ENCODE results near the gene ATP1A2. TPM values are rescaled to one million over a fixed set of nuclear protein-coding genes. Genes with fewer than 3 reads are reported as not detected.

The ATP1A2 gene
- total RNA-seq, 4 donors from 2014 or later, result 2.2 to 32.6 (median 5.3) TPM

DNA sequence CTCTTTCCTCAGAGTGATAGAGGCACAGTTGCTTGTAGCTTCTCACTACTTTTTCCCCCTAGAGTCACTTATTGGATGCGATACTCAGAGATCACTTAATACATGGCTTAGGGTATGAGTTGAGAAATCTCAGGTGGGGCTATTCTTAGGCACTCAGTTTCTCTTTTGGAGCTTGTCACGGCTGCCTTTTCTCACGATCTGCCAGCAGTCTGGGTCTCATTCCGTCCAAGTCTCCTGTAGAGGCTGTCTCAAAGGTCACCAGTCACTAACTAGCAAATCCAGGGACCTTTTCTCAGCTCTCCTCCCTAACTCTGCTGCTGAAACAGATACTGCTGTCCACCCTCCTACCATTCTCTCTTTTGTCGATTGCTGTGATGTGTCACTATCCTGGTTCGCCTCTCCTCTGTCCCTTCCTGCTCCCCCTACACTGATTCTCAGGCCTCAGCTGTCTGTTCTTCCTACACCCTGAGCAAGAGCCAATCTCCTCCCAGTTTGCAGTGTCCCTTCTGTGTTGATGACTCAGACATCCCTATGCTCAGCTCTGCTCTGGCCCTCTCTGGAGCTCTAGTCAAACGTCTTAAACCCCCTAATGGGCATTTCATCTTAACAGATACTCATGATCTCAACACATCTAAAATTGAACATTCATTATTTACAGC lies 12.4 kb downstream of the ATP1A2 start:
- WGBS, 2 donors, result 68% methylated on average over 7 of the region's 7 CpGs
- H3K9me3 ChIP-seq, result no peaks in the 10 kb centered on the region
- peak overlapping the region in 3 of 4 donors; percentile 34 to 80 (median 48) for H3K27ac ChIP-seq
- H3K4me1 ChIP-seq, result peaks cover 4 to 44% (median 17%) of the 10 kb centered on the region in 3 donors
- intact Hi-C loops (cut with DNase I), result no loop called here
- peaks cover 0 to 6% (median 0%) of the 10 kb centered on the region in 3 donors for H3K36me3 ChIP-seq
- DNase-seq, result no peak
- TF ChIP-seq, protein P1, sequence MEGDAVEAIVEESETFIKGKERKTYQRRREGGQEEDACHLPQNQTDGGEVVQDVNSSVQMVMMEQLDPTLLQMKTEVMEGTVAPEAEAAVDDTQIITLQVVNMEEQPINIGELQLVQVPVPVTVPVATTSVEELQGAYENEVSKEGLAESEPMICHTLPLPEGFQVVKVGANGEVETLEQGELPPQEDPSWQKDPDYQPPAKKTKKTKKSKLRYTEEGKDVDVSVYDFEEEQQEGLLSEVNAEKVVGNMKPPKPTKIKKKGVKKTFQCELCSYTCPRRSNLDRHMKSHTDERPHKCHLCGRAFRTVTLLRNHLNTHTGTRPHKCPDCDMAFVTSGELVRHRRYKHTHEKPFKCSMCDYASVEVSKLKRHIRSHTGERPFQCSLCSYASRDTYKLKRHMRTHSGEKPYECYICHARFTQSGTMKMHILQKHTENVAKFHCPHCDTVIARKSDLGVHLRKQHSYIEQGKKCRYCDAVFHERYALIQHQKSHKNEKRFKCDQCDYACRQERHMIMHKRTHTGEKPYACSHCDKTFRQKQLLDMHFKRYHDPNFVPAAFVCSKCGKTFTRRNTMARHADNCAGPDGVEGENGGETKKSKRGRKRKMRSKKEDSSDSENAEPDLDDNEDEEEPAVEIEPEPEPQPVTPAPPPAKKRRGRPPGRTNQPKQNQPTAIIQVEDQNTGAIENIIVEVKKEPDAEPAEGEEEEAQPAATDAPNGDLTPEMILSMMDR (IDR thresholded peaks at IDR 0.05), result no peak
- TF ChIP-seq POLR2A (IDR thresholded peaks at IDR 0.05), result no peak
- no peak overlapping the region for H3K4me3 ChIP-seq
- H3K27me3 ChIP-seq, result no peaks in the 10 kb centered on the region

DNA sequence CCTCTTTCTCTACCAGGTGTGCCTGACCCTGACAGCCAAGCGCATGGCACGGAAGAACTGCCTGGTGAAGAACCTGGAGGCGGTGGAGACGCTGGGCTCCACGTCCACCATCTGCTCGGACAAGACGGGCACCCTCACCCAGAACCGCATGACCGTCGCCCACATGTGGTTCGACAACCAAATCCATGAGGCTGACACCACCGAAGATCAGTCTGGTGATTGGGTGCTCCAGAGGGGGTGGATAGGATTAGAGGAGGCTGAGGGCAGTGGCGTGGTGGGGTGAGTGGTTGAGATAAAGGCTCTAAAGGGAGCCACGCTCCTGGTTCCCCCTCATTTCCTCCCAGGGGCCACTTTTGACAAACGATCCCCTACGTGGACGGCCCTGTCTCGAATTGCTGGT lies 13.1 kb downstream of the ATP1A2 start:
- TF ChIP-seq, protein P1 (IDR thresholded peaks at IDR 0.05), result no peak
- no peak for TF ChIP-seq POLR2A (IDR thresholded peaks at IDR 0.05)
- DNase-seq, result no peak
- peak overlapping the region in 3 of 4 donors; percentile 34 to 80 (median 48) for H3K27ac ChIP-seq
- H3K36me3 ChIP-seq, result peaks cover 0 to 6% (median 0%) of the 10 kb centered on the region in 3 donors
- H3K4me1 ChIP-seq, result peaks cover 4 to 38% (median 17%) of the 10 kb centered on the region in 3 donors
- no peaks in the 10 kb centered on the region for H3K27me3 ChIP-seq
- no peak overlapping the region for H3K4me3 ChIP-seq
- intact Hi-C loops (cut with DNase I), result no loop called here
- H3K9me3 ChIP-seq, result no peaks in the 10 kb centered on the region
- 87 to 94% methylated on average over 8 to 17 of the region's 18 CpGs for WGBS, 2 donors

DNA sequence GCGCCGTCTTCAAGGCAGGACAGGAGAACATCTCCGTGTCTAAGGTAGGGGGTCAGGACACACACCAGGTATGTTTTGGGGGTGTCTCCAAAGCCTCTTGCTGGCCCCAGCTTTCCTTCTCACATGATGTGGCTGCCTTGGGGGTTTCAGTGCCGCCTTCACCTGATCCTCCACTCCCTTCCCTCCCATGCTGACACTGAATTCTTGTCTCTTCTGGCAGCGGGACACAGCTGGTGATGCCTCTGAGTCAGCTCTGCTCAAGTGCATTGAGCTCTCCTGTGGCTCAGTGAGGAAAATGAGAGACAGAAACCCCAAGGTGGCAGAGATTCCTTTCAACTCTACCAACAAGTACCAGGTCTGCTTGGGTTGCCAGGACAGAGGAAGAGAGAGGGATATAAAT lies 13.5 kb downstream of the ATP1A2 start:
- DNase-seq, result no peak
- Histone ChIP-seq H3K4me3 (no peak overlapping the region), H3K9me3 (no peaks in the 10 kb centered on the region), H3K36me3 (peaks cover 0 to 6% (median 0%) of the 10 kb centered on the region in 3 donors), H3K4me1 (peaks cover 4 to 35% (median 17%) of the 10 kb centered on the region in 3 donors), H3K27ac (peak overlapping the region in 3 of 4 donors; percentile 34 to 80 (median 48)), H3K27me3 (no peaks in the 10 kb centered on the region)
- 82 to 100% methylated on average over 4 to 5 of the region's 5 CpGs for WGBS, 2 donors
- TF ChIP-seq POLR2A (IDR thresholded peaks at IDR 0.05), result no peak
- TF ChIP-seq, protein P1 (IDR thresholded peaks at IDR 0.05), result no peak
- intact Hi-C loops (cut with DNase I), result no loop called here

DNA sequence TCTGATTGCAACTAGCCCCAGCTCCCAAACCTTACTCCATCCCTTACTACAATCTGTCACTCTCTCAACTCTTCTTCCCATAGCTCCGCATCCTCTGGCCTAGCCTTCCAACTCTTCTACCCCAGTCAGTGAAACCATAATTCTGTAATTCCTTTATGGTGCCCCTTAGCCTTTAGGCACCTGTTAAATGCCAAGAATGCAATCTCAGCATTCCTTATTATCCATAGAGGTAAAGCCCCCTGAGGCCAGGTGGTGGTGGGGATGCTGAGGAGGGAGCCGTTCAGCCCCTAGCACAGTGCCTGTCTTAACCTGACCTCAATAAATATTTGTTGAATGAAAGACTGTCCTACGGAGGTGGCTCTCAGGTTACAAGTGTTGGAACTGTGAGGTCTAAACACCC lies 14.0 kb downstream of the ATP1A2 start:
- WGBS, 2 donors, result 63 to 82% methylated on average over 3 of the region's 3 CpGs
- TF ChIP-seq, protein P1 (IDR thresholded peaks at IDR 0.05), result no peak
- TF ChIP-seq POLR2A (IDR thresholded peaks at IDR 0.05), result no peak
- H3K27ac ChIP-seq, result peak overlapping the region in 3 of 4 donors; percentile 25 to 80 (median 74)
- no peaks in the 10 kb centered on the region for H3K9me3 ChIP-seq
- H3K4me1 ChIP-seq, result peaks cover 4 to 30% (median 12%) of the 10 kb centered on the region in 3 donors
- no peak for DNase-seq
- no peak overlapping the region for H3K4me3 ChIP-seq
- peaks cover 0 to 6% (median 0%) of the 10 kb centered on the region in 3 donors for H3K36me3 ChIP-seq
- intact Hi-C loops (cut with DNase I), result no loop called here
- H3K27me3 ChIP-seq, result no peaks in the 10 kb centered on the region

DNA sequence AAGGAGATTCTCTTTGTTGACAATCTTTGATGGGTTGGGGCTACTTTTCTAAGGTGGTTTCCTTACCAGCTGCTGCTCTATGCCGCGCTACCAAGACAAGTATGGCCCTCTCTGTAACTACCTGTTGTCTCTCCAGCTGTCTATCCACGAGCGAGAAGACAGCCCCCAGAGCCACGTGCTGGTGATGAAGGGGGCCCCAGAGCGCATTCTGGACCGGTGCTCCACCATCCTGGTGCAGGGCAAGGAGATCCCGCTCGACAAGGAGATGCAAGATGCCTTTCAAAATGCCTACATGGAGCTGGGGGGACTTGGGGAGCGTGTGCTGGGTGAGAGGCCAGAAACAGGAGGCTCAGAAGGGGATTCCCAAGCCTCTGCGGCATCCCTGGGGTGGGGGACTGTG lies 14.4 kb downstream of the ATP1A2 start:
- Histone ChIP-seq H3K9me3 (no peaks in the 10 kb centered on the region), H3K36me3 (peaks cover 0 to 6% (median 0%) of the 10 kb centered on the region in 3 donors), H3K27me3 (no peaks in the 10 kb centered on the region), H3K27ac (peak overlapping the region in 3 of 4 donors; percentile 69 to 80 (median 74)), H3K4me3 (no peak overlapping the region), H3K4me1 (peaks cover 3 to 26% (median 11%) of the 10 kb centered on the region in 3 donors)
- intact Hi-C loops (cut with DNase I), result no loop called here
- TF ChIP-seq POLR2A (IDR thresholded peaks at IDR 0.05), result no peak
- TF ChIP-seq, protein P1 (IDR thresholded peaks at IDR 0.05), result no peak
- no peak for DNase-seq
- 72 to 89% methylated on average over 6 of the region's 11 CpGs for WGBS, 2 donors
